ENCODE measurements around the gene IFT88.

Gene IFT88

DNA sequence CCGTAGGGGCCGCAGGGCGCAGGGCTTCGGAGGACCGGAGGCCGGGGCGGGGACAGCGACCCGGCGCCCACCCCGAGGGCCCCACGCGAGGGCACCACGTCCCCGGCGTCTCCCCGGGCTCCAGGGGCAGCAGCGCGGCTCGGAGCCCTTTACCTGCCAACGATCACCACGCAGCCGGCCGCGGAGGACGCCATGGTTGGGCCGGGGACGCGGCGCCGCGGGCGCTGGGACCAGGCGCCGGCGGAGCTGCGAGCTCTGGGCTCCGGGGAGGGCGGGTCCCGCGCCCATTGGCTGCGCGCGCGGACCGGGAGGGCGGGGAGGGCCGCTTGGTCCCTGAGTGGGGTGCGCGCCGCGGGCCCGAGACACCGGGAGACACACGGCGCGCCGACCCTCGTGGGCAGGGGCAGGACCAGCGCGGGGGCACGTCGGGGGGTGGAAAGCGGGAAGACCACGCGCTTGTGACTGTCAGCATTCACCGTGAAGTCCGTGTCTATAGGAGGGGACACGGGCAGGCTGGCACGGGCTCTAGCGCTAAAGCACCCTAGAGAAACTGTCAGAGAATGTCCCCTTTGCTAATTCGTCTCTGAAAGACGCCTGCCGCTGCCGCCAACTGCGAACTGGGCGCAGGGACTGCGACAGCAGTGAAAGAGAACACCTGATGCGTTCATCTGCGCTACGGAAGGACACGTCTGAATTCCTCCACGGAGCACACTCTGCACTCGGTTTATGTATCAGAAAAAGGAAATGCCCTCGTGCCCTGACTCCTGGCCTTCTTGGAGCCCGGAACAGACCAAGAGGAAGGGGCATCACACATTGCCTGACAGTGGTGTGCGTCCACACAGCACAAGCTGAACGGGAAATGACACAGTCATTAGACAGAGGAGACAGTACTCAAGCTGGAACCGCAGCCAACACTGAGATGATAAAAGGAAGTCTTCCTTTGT is 41.1 kb upstream of the IFT88 start, which contains the start of gene CRYL1 (continued):
- TF ChIP-seq ZBTB1 (tag by site-specific recombination; IDR thresholded peaks at IDR 0.05), result no peak
- TF ChIP-seq ZNF248 (tag by site-specific recombination; IDR thresholded peaks at IDR 0.05), result no peak
- TF ChIP-seq ZNF521 (tag by site-specific recombination; IDR thresholded peaks at IDR 0.05), result no peak
- TF ChIP-seq KLF8 (tag by site-specific recombination; IDR thresholded peaks at IDR 0.05), result peak; percentile 52; the same call in 1 of the 2 replicates
- no peak for TF ChIP-seq ZNF785 (tag by site-specific recombination; IDR thresholded peaks at IDR 0.05)
- TF ChIP-seq, protein P1, sequence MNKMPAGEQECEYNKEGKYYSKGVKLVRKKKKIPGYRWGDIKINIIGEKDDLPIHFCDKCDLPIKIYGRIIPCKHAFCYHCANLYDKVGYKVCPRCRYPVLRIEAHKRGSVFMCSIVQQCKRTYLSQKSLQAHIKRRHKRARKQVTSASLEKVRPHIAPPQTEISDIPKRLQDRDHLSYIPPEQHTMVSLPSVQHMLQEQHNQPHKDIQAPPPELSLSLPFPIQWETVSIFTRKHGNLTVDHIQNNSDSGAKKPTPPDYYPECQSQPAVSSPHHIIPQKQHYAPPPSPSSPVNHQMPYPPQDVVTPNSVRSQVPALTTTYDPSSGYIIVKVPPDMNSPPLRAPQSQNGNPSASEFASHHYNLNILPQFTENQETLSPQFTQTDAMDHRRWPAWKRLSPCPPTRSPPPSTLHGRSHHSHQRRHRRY (tag by site-specific recombination; IDR thresholded peaks at IDR 0.05), result no peak
- peak; percentile 86 for TF ChIP-seq ZNF335 (tag by site-specific recombination; conservative IDR thresholded peaks at IDR 0.05)
- TF ChIP-seq ZNF544 (tag by site-specific recombination; IDR thresholded peaks at IDR 0.05), result no peak
- TF ChIP-seq ZNF626 (tag by site-specific recombination; IDR thresholded peaks at IDR 0.05), result no peak
- TF ChIP-seq ZNF366 (tag by site-specific recombination; conservative IDR thresholded peaks at IDR 0.05), result no peak; the same call in 1 of the 2 replicates
- no peak for TF ChIP-seq SALL2 (tag by site-specific recombination; IDR thresholded peaks at IDR 0.05; ENCODE audit: borderline replicate concordance)
- 0 out of 2 replicates have a peak, but pooled peaks have one; percentile 11 for TF ChIP-seq ZNF629 (tag by site-specific recombination; IDR thresholded peaks at IDR 0.05)
- no peak for TF ChIP-seq YY2 (tag by site-specific recombination; IDR thresholded peaks at IDR 0.05)
- no peak for TF ChIP-seq ZNF341 (tag by site-specific recombination; IDR thresholded peaks at IDR 0.05; ENCODE audit: low read depth)
- TF ChIP-seq ZNF311 (tag by site-specific recombination; IDR thresholded peaks at IDR 0.05; ENCODE audit: borderline replicate concordance), result no peak
- TF ChIP-seq HOXC10 (CRISPR knock-in tag; IDR thresholded peaks at IDR 0.05), result 0 out of 2 replicates have a peak, but pooled peaks have one; percentile 51
- no peak for TF ChIP-seq TRIM28 (IDR thresholded peaks at IDR 0.05; ENCODE audit: borderline replicate concordance, low read length)
- TF ChIP-seq, protein P2, sequence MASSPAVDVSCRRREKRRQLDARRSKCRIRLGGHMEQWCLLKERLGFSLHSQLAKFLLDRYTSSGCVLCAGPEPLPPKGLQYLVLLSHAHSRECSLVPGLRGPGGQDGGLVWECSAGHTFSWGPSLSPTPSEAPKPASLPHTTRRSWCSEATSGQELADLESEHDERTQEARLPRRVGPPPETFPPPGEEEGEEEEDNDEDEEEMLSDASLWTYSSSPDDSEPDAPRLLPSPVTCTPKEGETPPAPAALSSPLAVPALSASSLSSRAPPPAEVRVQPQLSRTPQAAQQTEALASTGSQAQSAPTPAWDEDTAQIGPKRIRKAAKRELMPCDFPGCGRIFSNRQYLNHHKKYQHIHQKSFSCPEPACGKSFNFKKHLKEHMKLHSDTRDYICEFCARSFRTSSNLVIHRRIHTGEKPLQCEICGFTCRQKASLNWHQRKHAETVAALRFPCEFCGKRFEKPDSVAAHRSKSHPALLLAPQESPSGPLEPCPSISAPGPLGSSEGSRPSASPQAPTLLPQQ (tag by site-specific recombination; IDR thresholded peaks at IDR 0.05), result peak; percentile 33; the same call in 1 of the 2 replicates
- TF ChIP-seq SCRT1 (tag by site-specific recombination; IDR thresholded peaks at IDR 0.05; ENCODE audit: borderline replicate concordance), result 0 out of 2 replicates have a peak, but pooled peaks have one; percentile 57
- no peak for TF ChIP-seq REPIN1 (tag by site-specific recombination; IDR thresholded peaks at IDR 0.05; ENCODE audit: low read depth)
- 0 out of 2 replicates have a peak, but pooled peaks have one; percentile 23 for TF ChIP-seq ZNF561 (tag by site-specific recombination; IDR thresholded peaks at IDR 0.05; ENCODE audit: borderline replicate concordance)
- TF ChIP-seq GLIS2 (tag by site-specific recombination; IDR thresholded peaks at IDR 0.05), result peak; percentile 87
- no peak for TF ChIP-seq ZNF529 (tag by site-specific recombination; IDR thresholded peaks at IDR 0.05; ENCODE audit: insufficient replicate concordance)
- TF ChIP-seq, protein P3, sequence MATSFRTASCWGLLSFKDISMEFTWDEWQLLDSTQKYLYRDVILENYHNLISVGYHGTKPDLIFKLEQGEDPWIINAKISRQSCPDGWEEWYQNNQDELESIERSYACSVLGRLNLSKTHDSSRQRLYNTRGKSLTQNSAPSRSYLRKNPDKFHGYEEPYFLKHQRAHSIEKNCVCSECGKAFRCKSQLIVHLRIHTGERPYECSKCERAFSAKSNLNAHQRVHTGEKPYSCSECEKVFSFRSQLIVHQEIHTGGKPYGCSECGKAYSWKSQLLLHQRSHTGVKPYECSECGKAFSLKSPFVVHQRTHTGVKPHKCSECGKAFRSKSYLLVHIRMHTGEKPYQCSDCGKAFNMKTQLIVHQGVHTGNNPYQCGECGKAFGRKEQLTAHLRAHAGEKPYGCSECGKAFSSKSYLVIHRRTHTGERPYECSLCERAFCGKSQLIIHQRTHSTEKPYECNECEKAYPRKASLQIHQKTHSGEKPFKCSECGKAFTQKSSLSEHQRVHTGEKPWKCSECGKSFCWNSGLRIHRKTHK (tag by site-specific recombination; IDR thresholded peaks at IDR 0.05), result no peak
- TF ChIP-seq ZNF132 (tag by site-specific recombination; IDR thresholded peaks at IDR 0.05; ENCODE audit: borderline replicate concordance), result no peak
- TF ChIP-seq EGR2 (tag by site-specific recombination; IDR thresholded peaks at IDR 0.05; ENCODE audit: low read depth), result no peak
- no peak for TF ChIP-seq RBAK (tag by site-specific recombination; IDR thresholded peaks at IDR 0.05)
- TF ChIP-seq ZNF610 (tag by site-specific recombination; IDR thresholded peaks at IDR 0.05; ENCODE audit: borderline replicate concordance), result no peak
- no peak for TF ChIP-seq ZNF664 (tag by site-specific recombination; IDR thresholded peaks at IDR 0.05)
- TF ChIP-seq GLI4 (tag by site-specific recombination; IDR thresholded peaks at IDR 0.05), result no peak
- TF ChIP-seq, protein P4, sequence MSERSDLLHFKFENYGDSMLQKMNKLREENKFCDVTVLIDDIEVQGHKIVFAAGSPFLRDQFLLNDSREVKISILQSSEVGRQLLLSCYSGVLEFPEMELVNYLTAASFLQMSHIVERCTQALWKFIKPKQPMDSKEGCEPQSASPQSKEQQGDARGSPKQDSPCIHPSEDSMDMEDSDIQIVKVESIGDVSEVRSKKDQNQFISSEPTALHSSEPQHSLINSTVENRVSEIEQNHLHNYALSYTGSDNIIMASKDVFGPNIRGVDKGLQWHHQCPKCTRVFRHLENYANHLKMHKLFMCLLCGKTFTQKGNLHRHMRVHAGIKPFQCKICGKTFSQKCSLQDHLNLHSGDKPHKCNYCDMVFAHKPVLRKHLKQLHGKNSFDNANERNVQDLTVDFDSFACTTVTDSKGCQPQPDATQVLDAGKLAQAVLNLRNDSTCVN (tag by site-specific recombination; optimal IDR thresholded peaks at IDR 0.05), result peak; percentile 89
- no peak for TF ChIP-seq ZNF146 (tag by site-specific recombination; IDR thresholded peaks at IDR 0.05)
- peak; percentile 41; the same call in 1 of the 2 replicates for TF ChIP-seq KLF9 (tag by site-specific recombination; IDR thresholded peaks at IDR 0.05; ENCODE audit: low read depth)
- no peak for TF ChIP-seq MYNN (tag by site-specific recombination; IDR thresholded peaks at IDR 0.05; ENCODE audit: borderline replicate concordance)
- TF ChIP-seq ZNF174 (tag by site-specific recombination; IDR thresholded peaks at IDR 0.05), result no peak
- 0 out of 2 replicates have a peak, but pooled peaks have one; percentile 16 for TF ChIP-seq ZFP69B (tag by site-specific recombination; IDR thresholded peaks at IDR 0.05)
